RCC 7860 (cell line): ENCODE results near the gene LCN1.

ENCODE experiments used
- DNase-seq: peaks from one replicate; pipeline ENCODE4 v3.0.0-alpha.2; 2015; ENCODE audit warnings: low spot score
- FAIRE-seq: peaks from 2 replicates; lab custom pipeline; 2012; peaks lifted over from hg19 to GRCh38; lab: Jason Lieb, UNC

The LCN1 gene

GRCh38 chr9:135565636-135566035 is 44.4 kb downstream of the LCN1 start:
- no peak for DNase-seq
- no peak for FAIRE-seq

- FAIRE-seq (no peak), DNase-seq (no peak)
Measured at GRCh38 chr9:135566552-135566951, 45.3 kb downstream of the LCN1 start.

GRCh38 chr9:135567311-135567710 is 46.1 kb downstream of the LCN1 start:
- no peak for DNase-seq
- no peak for FAIRE-seq

GRCh38 chr9:135568026-135568425 is 46.8 kb downstream of the LCN1 start:
- DNase-seq = no peak
- no peak for FAIRE-seq

GRCh38 chr9:135570456-135570855 is 49.2 kb downstream of the LCN1 start:
- DNase-seq (no peak), FAIRE-seq (no peak)

GRCh38 chr9:135572233-135572632 is 51.0 kb downstream of the LCN1 start:
- no peak for FAIRE-seq
- no peak for DNase-seq

- DNase-seq (no peak), FAIRE-seq (no peak)
Measured at GRCh38 chr9:135573124-135573523, 51.9 kb downstream of the LCN1 start.

- FAIRE-seq = no peak
- DNase-seq = no peak
Measured at GRCh38 chr9:135574331-135574730, 53.1 kb downstream of the LCN1 start.

GRCh38 chr9:135574943-135575342 is 53.7 kb downstream of the LCN1 start:
- DNase-seq = no peak
- no peak for FAIRE-seq
